Ovary (tissue), 3 donors: Measurements from ENCODE around the gene PARK7.

Source experiments
- CTCF ChIP-seq, 3 donors: fragments of 450-650 bp in 2 of 3; fragments of 200-600 bp in 1 of 3; IDR thresholded peaks; one replicate each; pipeline versions ENCODE4 v1.5.1 to v1.8.0; 2016 to 2022; ENCODE audit warnings: antibody characterized with exemption in 3 of 3, mild to moderate bottlenecking in 1 of 3
- POLR2A ChIP-seq: fragments of 450-650 bp; IDR thresholded peaks from one replicate; pipeline ENCODE4 v1.6.1; 2017; ENCODE audit warnings: antibody characterized with exemption, mild to moderate bottlenecking, moderate library complexity
- donor health status: DM: no; HTN: no; CAD: no.

- TF ChIP-seq CTCF (IDR thresholded peaks at IDR 0.05) (no peak), POLR2A (no peak)
These were observed 66.4 kb downstream of the PARK7 start for GRCh38 chr1:8027748-8028570.
